ENCODE measurements around the gene WDR36. TPM values are rescaled to one million over a fixed set of nuclear protein-coding genes. Genes with fewer than 3 reads are reported as not detected.

WDR36 gene
- total RNA-seq, 1 donor from 2014 or later, result 31.6 TPM

DNA sequence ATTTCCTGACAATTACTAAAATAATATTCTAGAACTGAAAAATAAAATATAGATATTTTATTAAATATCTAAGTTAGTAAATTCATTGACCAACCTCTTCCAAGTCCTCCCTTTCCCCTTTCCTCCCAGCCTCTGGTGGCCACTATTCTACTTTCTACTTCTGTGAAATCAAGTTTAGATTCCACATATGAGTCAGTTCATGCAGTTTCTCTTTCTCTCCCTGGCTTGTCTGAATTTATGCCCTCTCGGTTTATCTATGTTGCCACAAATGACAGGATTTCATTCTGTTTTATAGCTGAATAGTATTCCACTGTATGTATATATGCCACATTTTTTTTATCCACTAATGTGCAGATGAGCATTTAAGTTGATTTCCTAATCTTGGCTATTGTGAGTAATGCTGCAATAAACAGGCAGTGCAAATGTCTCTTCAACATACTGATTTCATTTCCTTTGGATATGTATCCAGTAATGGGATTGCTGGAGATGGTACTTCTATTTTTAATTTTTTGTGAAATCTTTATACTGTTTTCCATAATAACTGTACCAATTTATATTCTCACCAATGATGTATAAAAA, 52.3 kb downstream of the WDR36 start:
- DNase-seq (ENCODE audit: extremely low spot score, unreplicated experiment), result no peak
- Mint-ChIP-seq H3K4me1 (ENCODE audit: unreplicated experiment) (no peaks in the 10 kb centered on the region), H3K27ac (no peak overlapping the region), H3K36me3 (no peaks in the 10 kb centered on the region), H3K4me3 (no peak overlapping the region), H3K9me3 (no peaks in the 10 kb centered on the region), H3K27me3 (no peaks in the 10 kb centered on the region)
- TF ChIP-seq, protein P1, sequence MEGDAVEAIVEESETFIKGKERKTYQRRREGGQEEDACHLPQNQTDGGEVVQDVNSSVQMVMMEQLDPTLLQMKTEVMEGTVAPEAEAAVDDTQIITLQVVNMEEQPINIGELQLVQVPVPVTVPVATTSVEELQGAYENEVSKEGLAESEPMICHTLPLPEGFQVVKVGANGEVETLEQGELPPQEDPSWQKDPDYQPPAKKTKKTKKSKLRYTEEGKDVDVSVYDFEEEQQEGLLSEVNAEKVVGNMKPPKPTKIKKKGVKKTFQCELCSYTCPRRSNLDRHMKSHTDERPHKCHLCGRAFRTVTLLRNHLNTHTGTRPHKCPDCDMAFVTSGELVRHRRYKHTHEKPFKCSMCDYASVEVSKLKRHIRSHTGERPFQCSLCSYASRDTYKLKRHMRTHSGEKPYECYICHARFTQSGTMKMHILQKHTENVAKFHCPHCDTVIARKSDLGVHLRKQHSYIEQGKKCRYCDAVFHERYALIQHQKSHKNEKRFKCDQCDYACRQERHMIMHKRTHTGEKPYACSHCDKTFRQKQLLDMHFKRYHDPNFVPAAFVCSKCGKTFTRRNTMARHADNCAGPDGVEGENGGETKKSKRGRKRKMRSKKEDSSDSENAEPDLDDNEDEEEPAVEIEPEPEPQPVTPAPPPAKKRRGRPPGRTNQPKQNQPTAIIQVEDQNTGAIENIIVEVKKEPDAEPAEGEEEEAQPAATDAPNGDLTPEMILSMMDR (conservative IDR thresholded peaks at IDR 0.05), result no peak

DNA sequence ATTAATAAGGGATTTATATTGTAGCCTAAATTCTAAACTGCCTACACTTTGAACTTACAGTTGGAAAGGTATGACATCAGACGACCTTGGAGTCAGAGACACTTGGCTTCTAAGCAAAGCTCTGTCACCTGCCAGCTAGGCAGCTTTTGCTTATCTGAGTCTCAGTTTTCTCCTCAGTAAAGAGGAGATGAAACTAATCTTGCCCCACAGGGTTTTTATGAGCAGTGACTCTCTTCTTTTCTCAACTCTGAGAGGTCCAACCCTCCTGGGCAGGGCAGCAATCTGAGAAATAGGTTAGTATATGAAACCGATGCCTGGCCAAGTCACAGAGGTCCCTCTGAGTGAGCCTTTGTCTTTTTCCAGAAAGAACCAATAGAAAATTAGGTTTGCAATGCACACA, 53.9 kb downstream of the WDR36 start:
- TF ChIP-seq, protein P1 (conservative IDR thresholded peaks at IDR 0.05), result no peak
- Mint-ChIP-seq H3K4me1 (ENCODE audit: unreplicated experiment) (no peaks in the 10 kb centered on the region), H3K36me3 (no peaks in the 10 kb centered on the region), H3K4me3 (no peak overlapping the region), H3K27ac (no peak overlapping the region), H3K27me3 (no peaks in the 10 kb centered on the region), H3K9me3 (no peaks in the 10 kb centered on the region)
- no peak for DNase-seq (ENCODE audit: extremely low spot score, unreplicated experiment)

DNA sequence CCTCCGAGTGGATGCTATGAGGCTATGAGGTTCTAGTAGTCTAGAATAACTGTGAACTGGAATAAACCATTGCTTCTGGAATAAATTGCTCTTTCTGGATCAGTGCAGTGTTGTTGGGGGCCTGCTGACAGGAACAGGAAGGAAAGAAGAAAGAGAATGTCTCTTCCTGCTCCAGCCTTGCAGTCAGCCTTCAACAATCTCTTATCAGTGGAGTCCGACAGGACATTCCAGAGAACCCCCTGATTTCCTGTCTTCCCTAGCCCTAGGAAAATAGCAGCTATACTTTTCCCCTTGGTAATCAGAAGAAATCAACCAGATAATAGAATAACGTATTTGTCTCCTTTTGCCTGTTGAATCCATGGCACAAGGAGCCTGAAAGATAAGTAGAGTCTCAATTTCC, 55.4 kb downstream of the WDR36 start:
- no peaks in the 10 kb centered on the region for H3K36me3 Mint-ChIP-seq
- TF ChIP-seq, protein P1 (conservative IDR thresholded peaks at IDR 0.05), result no peak
- H3K4me3 Mint-ChIP-seq, result no peak overlapping the region
- no peaks in the 10 kb centered on the region for H3K4me1 Mint-ChIP-seq (ENCODE audit: unreplicated experiment)
- DNase-seq (ENCODE audit: extremely low spot score, unreplicated experiment), result no peak
- no peaks in the 10 kb centered on the region for H3K27me3 Mint-ChIP-seq
- H3K27ac Mint-ChIP-seq, result no peak overlapping the region
- no peaks in the 10 kb centered on the region for H3K9me3 Mint-ChIP-seq

DNA sequence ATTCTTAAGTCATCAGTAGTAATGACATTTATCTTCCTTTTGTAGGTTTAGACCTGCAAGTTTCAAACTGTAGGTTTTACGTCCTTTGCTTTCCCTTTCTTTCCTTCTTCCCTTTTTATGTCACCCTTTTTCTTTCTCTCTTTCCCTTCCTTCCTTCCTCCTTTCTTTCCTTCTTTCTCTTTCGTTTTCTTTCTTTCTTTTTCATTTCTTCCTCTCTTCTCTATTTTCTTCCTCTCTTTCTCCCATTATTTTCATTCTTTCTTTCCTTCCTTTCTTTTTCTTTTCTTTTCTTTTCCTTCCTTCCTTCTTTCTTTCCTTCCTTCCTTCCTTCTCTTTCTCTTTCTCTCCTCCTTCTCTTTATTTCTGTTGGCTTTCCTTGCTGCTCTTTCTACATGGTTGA, 59.9 kb downstream of the WDR36 start:
- TF ChIP-seq, protein P1 (conservative IDR thresholded peaks at IDR 0.05), result no peak
- DNase-seq (ENCODE audit: extremely low spot score, unreplicated experiment), result no peak
- no peak overlapping the region for H3K27ac Mint-ChIP-seq
- no peaks in the 10 kb centered on the region for H3K4me1 Mint-ChIP-seq (ENCODE audit: unreplicated experiment)
- H3K9me3 Mint-ChIP-seq, result no peaks in the 10 kb centered on the region
- H3K4me3 Mint-ChIP-seq, result no peak overlapping the region
- H3K27me3 Mint-ChIP-seq, result peaks cover 4% of the 10 kb centered on the region
- H3K36me3 Mint-ChIP-seq, result no peaks in the 10 kb centered on the region

- no peaks in the 10 kb centered on the region for H3K36me3 Mint-ChIP-seq
- no peak overlapping the region for H3K4me3 Mint-ChIP-seq
- no peak overlapping the region for H3K27ac Mint-ChIP-seq
- TF ChIP-seq, protein P1 (conservative IDR thresholded peaks at IDR 0.05), result no peak
- no peak for DNase-seq (ENCODE audit: extremely low spot score, unreplicated experiment)
- peaks cover 7% of the 10 kb centered on the region for H3K27me3 Mint-ChIP-seq
- H3K9me3 Mint-ChIP-seq, result no peaks in the 10 kb centered on the region
- H3K4me1 Mint-ChIP-seq (ENCODE audit: unreplicated experiment), result peaks cover 5% of the 10 kb centered on the region
Measured at GRCh38 chr5:111153483-111153882, 61.3 kb downstream of the WDR36 start.

DNA sequence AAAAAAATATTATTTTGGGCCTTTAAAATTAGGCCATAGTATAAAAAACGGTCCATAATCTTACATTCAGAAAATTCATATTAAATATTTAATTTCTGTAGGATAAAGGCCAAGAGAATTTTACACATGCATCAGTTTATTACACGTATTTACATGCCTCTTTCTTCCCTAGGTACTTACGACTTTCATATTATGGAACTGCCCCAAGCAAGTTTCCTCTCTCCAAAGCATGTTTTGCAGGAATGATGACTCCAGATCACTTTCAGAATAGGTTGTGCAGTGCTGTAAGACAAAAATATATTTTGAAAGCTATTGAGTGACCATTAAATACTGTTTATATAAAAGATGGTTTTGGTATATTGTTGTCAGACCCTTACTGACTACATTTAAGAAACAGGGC, 61.8 kb downstream of the WDR36 start:
- no peak for DNase-seq (ENCODE audit: extremely low spot score, unreplicated experiment)
- H3K36me3 Mint-ChIP-seq, result no peaks in the 10 kb centered on the region
- H3K27ac Mint-ChIP-seq, result no peak overlapping the region
- peaks cover 5% of the 10 kb centered on the region for H3K4me1 Mint-ChIP-seq (ENCODE audit: unreplicated experiment)
- H3K9me3 Mint-ChIP-seq, result no peaks in the 10 kb centered on the region
- no peak overlapping the region for H3K4me3 Mint-ChIP-seq
- TF ChIP-seq, protein P1 (conservative IDR thresholded peaks at IDR 0.05), result no peak
- H3K27me3 Mint-ChIP-seq, result peaks cover 7% of the 10 kb centered on the region

Data from type B pancreatic cell (in vitro differentiated cells).